HG03432 (cell line): ENCODE measurements around the gene GLTPD2.

Experiments
- ATAC-seq: cut with Tn5 transposase; IDR thresholded peaks from one replicate; pipeline ENCODE4 v1.9.1; 2021; ENCODE audit warnings: mild to moderate bottlenecking, moderate library complexity; ENCODE audit not compliant: unreplicated experiment

The GLTPD2 gene

DNA sequence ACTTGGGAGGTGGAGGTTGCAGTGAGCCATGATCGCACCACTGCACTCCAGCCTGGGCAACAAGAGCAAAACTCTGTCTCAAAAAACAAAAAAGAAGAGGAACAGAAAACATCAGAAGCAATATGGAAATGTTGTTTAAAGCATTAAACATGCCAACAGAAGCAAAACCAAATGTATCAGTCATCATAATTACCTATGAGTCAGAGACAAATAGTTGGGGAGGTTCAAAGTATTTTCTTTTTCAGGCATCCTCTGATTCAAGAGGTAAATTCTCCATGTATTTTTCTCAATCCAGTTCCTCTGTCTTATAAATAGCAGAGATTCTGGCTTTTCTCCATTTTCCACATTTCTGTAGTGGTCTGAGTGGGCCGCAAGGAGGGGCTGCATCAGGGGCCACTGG is 19.1 kb upstream of the GLTPD2 start:
- no peak for ATAC-seq

GRCh38 chr17:4771519-4772234 is 17.1 kb upstream of the GLTPD2 start, which contains the start of gene TM4SF5:
TM4SF5 (plus strand) TSS chr17:4771886; CDS start chr17:4771923, 37 bp downstream.
- no peak for ATAC-seq

DNA sequence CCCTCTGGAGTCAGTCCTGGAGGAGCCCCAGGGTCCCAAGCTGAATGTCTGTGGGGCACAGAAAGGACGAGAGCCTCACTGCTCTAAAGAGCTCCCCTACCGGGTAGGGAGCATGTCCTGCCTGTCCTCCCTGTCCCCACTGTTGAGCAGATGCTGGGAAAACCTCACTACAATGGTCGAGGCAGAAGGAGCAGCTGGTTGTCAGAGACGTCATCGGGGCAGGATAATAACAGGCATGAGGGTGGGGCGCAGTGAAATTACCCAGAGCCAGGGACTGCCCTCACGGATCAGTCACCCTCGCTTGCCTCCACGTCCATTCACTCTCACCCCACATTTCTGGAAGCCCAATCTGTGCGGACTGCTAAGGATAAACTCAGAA is 16.5 kb upstream of the GLTPD2 start:
- no peak for ATAC-seq

- no peak for ATAC-seq
Observed at GRCh38 chr17:4777969-4778760, 10.6 kb upstream of the GLTPD2 start.

- ATAC-seq, result no peak
Observed at GRCh38 chr17:4780325-4780955, 8.3 kb upstream of the GLTPD2 start.

DNA sequence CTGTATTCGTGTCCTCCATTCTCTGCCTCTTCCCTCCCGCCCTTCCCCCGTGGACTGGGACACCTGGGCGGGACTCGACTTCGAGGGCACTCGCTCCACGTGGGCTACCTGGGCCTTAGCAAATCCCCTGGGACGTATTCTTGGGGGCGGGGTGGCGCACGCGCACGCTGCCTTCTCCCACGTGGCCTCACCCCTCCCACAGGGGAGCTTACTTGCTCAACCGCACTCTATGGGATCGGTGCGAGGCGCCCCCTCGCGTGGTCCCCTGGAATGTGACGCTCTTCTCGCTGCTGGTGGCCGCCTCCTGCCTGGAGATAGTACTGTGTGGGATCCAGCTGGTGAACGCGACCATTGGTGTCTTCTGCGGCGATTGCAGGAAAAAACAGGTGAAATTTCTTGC is 6.1 kb upstream of the GLTPD2 start:
- no peak for ATAC-seq

DNA sequence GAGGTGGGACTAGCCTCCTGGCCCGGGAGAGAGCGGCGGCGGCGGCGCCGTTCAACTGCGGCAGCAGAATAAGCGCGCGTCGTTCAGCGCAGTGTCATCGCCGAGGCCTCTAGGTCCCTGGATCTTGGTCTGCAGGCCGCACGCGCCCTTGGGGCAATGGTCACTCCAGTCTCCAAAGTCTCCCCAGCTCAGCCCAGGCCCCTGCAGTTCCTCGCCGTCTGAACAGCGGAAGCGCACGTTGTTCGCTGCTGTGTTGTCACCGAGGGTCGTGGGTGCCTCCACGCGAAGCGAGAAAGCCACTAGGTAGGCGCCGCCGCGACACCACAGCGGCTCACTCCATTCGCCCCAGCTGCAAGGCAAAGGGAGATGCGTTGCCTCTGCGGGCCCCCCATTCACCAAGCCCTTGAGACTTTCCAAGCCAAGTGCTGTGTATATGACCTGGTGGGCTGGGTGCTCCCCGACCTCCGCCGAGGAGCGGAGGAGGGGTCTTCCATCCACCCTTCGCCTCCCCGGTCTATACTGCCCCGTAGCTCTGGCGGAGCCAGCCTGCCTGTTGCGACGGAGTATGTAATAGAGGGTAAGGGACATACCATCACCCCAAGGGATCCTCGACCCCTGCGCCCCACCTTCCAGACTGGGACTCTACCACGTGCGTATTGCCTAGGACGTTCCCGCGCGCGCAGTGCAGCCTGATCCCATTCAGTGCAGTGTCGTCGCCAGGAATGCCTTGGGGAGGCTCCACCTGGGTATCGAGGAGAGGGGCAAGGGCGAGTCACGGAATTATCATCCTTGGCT is 3.3 kb upstream of the GLTPD2 start:
- no peak for ATAC-seq

- ATAC-seq, result no peak
Observed at GRCh38 chr17:4786106-4786511, 2.7 kb upstream of the GLTPD2 start, which contains the start of gene VMO1. VMO1 (minus strand) TSS chr17:4786364; CDS start chr17:4786352, 12 bp downstream.

- no peak for ATAC-seq
Observed at GRCh38 chr17:4786516-4786915, 2.2 kb upstream of the GLTPD2 start.

DNA sequence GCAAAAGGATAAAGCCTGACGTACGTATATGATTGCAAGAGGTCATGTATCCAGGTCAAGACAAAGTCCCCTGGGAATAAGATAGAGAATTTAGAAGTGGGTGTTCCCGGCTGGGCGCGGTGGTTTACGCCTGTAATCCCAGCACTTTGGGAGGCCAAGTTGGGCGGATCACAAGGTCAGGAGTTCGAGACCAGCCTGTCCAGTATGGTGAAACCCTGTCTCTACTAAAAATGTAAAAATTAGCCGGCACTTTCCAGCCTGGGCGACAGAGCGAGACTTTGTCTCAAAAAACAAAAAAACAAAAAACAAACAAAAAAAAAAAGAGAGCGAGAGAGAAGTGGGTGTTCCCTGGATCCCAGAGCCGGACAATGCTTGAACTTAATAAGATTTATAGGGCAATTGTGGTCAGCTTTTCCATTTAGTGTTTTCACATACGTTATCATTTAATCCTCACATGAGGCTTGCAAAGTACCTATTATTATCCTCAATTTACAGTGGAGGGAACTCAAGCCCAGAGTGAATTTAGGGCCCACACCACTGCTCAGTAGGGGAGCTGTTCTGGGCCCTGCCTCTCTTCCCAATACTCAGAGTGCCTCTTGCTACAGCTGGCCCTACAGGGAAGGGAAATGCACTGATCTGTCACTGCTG is 481 bp upstream of the GLTPD2 start:
- ATAC-seq, result no peak

- ATAC-seq, result no peak
Observed at GRCh38 chr17:4789701-4789950, 862 bp downstream of the GLTPD2 start.

DNA sequence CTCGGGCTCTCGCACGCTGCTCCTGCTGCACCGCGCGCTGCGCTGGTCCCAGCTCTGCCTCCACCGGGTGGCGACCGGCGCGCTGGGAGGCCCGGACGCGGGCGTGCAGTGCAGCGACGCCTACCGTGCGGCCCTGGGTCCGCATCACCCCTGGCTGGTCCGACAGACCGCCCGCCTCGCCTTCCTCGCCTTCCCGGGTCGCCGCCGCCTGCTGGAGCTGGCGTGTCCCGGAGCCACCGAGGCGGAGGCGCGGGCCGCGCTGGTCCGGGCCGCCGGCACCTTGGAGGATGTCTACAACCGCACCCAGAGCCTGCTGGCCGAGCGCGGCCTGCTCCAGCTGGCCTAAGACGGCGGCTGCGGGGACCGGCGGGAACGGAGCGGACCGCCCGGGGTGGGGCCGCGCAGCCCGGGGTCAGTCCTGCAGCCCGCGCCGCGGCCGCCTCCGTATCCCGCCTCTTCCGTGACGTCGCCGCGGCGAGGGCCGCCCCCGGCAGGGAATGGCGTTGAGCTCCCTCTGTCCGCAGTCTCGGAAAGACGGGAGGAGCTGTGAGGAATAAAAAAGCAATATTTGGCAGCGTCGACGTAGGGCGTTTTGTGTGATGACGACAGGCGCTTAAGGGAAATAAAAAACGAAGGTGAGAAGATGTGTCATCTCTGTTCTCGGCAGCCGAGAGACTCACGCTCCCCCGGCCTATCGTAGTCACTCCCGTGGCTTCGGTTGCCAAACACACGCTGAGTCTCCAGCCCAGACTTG is 1.4 kb downstream of the GLTPD2 start:
- ATAC-seq, result peak; percentile 79

DNA sequence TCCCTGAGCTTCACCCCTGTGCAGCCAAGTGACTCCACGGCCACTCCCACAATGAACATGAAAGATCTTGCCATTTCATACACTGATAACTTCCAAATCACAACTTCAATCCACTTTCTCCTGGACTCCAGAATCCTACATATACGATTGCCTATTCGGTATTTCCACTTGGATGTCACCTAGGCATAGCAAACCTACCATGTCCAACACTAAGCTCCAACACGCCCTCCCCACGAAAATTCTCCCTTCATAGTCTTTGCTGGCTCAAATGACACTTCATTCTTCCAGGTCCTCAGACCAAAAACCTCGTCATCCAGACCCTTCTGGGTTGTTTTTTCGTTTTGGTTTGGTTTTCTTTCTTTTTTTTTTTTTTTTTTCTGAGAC is 1.9 kb downstream of the GLTPD2 start:
- no peak for ATAC-seq

DNA sequence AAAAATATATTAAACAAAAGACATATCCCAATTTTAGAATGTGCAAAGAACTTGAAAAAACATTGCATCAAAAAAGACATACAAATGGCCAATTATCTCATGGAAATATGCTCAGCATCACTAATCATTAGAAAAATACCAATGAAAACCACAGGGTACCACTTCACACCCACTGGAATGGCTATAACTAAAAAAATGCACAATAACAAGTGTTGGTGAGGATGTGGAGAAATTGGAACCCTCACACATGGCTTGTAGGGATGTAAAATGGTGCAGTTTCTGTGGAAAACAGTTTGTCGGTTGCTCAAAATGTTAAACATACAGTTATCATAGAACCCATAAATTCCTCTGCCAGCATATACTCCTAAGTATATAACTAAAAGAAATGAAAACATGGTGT is 6.4 kb downstream of the GLTPD2 start:
- ATAC-seq, result no peak

DNA sequence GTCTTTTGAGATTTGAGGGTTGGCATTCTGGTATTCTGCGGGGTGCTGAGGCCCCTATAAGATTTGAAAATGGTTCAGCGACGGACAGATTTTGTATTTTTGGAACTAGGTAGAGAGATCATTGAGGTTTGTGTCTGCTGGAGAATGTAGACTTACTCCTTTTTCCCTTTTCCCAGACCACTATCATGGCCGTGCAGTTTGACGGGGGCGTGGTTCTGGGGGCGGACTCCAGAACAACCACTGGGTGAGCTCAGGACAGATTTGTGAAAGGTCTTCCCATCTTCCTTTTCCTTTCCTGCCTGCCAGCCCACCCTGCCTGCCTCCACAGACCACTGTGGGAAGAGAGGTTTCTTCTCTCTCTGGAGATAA is 7.8 kb downstream of the GLTPD2 start:
- peak; percentile 19 for ATAC-seq

DNA sequence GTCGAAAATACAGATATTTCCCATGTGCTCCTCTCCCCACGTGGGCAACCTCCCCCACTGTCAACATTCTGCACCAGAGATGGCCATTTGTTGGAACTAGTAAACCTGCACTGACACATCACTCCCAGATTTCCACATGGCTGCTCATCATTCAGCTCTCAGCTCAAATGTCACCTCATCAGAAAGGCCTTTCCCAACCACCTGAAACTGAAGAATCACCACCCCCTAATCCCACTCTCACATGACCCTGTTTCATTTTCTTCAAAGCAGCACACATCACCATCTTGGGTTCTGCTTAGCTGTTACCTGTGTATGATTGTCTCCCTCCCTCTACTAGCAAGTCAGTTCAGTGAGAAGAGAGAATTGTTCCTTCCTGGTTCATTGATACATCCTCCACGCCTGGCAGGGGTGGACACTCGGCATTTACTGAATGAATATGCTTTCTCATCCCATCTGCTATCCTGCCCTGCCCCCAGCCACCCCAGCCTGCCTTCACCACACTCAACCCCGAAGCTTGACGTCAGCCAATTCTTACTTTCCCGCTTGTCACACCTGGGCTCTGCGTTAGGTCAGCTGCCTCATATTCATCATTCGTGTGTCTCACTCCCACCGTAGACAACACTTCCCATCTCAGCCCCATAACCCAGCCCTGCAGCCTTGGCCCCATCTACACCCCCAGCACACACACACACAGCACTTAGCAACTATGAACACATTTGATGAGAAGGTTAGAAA is 11.9 kb downstream of the GLTPD2 start:
- no peak for ATAC-seq

GRCh38 chr17:4802228-4802627 is 13.5 kb downstream of the GLTPD2 start, which contains the start of gene C17orf114:
C17orf114 (minus strand) TSS chr17:4802328.
- ATAC-seq, result no peak

DNA sequence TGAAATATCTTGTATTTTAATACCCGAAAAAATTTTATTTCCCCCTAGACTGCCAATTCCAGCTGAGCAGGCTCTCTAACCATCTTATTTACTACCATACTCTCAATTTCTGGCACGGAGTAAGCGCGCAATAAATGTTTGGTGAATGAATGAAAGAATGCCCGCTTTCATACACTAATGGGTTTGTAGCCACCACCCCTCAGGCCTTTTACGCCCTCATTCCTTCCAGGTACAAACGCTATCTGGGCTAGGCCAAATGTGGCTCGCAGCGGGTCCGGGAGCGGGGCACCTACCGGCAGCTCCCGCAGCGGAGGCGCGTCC is 17.7 kb downstream of the GLTPD2 start:
- no peak for ATAC-seq

DNA sequence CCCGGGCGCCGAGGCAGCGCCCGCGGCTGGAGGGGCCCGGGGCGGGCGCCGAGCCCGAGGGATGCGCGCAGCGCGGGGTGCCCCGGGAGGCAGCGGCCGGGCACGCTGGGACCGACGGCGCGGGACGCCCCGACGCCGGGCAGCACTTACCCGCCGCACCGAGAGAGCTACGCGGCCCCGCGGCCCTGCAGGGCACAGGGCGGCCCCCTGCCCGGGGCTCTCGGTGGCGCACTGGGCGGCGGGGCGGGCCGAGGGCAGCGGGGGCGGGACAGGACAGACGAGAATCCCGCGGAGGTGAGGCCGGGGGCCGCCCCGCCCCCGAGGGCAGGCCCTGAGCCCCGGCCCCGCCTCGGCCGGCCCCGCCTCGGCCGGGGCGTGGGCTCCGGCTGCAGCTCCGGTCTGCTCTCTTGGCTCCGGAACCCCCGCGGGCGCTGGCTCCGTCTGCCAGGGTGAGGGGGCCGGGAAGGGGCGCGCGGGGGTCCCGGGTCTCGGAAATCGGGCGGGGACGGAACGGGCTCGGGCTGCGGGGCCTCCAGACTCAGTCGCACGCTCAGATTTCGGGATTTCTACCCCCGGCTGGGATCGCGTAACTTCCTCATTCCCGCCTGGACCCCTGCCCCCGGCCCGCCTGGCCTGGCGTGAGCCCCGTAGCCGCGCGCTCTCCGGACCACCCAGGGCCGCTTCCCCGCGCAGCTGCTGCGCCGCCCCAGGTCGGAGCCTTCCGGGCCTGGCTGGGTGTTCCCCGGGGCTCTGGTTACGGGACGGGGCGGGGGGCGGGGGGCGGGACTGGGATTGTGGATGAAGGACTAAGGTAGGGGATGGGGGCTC is 18.2 kb downstream of the GLTPD2 start, which contains the start of gene PLD2:
Gene PLD2, plus strand, starts transcription at position 376 of the 828 bp plus-strand sequence. CDS start 621 bp downstream, outside the sequence.
- peak; percentile 92 for ATAC-seq
